GM21526 (cell line): ENCODE measurements around the gene RPS23.
"Not testable (repeated sequence)": the region's sequence is repeated elsewhere in the genome, so short reads cannot be mapped to it uniquely, and the experiment has no call there.

Experiments used
- ATAC-seq: cut with Tn5 transposase; IDR thresholded peaks from one replicate; pipeline ENCODE4 v1.9.1; 2021; ENCODE audit warnings: moderate library complexity; ENCODE audit not compliant: unreplicated experiment, low FRiP score

Gene RPS23

DNA sequence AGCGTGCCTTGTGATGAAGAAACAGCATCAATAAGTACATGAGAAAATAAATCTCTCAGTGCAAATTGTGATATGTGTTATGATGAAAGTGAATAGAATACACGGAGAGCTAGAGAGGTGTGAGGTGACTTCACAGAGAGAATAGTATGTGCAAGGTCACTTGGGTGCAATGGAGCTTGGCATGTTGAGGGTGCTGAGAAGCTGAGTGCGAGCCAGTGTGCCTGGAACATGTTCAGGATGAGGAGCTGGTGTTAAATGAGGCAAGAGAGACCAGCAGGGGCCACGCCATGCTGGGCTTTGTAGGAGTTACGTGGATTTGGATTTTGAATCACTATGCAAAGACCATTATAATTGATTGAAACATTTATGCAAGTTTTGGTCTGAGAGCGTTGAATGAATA, 12.8 kb upstream of the RPS23 start:
- no peak for ATAC-seq

DNA sequence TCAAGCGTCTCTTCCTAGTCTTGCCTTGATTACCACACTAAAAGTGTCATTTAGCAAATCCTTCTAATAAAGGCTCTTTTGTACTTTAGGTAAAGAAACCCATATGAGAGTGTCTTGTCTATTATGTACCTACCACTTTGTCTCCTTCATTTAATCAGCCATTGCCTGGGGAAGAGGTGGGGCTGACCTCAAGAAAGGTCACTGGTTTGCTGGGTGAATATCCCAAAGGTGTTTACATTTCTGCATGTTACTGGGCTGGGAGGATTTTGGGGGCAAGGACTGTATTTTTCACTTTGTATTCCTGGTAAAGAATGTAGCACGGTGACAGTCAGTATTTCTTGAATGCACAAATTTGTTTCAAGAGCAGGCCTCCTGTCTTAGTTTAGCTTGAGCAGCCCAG, 11.9 kb upstream of the RPS23 start:
- ATAC-seq, result no peak

DNA sequence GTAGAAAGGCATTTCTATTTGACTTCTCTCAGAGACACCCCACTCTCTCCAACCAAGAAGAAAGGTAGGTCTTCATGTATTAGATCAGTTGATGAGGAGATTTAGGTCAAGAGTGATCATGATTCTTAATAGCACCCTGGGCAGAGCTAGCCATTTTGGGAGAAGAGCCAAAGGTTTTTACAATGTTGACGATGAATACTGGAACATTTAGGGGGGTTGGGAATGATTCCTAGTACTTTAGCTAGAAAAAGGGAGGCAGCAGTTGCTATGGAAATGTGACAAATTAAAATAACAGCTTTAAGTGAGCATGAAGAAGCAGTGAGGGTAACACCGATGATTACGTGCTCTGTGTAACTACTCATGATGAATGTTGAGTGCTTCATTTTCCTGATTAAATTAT, 9.5 kb upstream of the RPS23 start:
- ATAC-seq, result no peak

DNA sequence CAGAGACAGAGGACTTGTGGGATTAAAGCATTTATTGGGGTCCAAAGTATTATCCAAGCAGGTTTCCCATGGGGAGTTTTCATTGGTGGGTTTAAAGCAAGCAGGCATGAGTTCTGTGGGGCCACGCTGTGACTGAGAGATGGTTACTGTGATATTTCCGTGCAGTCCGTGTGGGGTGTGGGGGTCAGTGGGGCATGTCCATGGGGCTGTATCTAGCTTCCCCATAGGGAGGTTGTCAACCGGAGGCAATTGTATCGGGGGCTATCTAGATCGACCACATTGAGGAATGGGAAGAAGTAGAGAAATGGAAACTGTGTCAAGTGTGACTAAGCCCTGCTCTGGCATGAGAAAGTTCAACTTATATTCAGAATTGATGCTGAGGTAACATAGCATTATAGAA, 7.1 kb upstream of the RPS23 start:
- ATAC-seq, result no peak

DNA sequence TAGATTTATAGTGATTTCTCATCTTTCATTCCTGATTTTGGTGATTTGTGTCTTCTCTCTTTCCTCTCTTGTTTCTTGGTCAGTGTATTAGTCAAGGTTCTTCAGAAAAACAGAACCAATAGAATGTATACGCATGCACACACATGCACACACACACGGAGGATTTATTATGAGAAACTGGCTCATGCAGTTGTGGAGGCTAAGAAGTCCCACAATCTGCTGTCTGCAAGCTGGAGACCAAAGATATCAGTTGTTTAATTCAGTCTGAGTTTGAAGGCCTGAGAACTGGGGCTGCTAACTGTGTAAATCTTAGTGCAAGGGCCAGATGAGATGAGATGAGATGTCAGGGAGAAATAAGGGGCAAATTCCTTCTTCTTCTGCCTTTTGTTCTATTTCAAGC, 5.7 kb upstream of the RPS23 start:
- ATAC-seq, result no peak

DNA sequence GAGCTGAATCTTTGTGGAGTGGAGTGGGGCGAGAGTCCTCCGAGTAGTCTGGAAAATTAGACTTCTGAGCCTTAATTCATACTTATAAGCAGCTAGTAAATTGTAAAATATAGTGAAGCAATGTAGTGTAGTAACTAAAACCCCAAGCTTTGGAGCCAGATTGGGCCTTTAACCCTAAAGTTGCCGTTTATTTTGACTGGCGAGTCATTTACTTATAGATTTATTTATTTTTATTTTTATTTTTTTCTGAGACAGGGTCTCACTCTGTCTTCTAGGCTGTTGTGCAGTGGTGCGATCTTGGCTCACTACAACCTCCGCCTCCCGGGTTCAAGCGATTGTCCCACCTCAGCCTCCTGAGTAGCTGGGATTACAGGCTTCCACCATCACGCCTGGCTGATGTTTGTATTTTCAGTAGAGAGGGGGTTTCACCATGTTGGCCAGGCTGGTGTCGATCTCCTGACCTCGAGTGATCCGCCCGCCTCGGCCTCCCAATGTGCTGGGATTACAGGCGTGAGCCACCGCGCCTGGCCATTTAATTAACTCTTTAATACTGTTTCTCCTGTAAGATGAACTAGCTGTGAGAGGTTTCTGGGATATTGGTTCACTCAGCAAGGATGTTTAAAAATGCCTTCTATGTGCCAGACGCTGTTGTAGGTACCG, 687 bp upstream of the RPS23 start:
- no peak for ATAC-seq

DNA sequence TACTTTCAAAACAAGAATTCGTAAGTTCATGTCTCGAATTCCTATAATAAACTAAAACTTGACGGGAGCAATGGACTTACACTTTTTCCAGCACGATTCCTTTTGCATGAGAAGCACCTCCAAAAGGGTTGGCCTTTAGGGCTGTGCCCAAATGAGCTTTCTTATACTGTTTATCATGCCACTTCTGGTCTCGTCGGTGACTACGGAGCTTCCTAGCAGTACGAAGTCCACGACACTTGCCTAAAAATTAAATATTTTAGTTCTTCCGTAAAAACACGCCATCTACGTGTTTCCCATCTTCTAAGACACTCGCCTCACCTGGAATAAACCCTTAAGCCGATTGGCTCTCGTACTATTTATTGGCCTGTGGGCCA, 554 bp downstream of the RPS23 start:
- ATAC-seq, result no peak

DNA sequence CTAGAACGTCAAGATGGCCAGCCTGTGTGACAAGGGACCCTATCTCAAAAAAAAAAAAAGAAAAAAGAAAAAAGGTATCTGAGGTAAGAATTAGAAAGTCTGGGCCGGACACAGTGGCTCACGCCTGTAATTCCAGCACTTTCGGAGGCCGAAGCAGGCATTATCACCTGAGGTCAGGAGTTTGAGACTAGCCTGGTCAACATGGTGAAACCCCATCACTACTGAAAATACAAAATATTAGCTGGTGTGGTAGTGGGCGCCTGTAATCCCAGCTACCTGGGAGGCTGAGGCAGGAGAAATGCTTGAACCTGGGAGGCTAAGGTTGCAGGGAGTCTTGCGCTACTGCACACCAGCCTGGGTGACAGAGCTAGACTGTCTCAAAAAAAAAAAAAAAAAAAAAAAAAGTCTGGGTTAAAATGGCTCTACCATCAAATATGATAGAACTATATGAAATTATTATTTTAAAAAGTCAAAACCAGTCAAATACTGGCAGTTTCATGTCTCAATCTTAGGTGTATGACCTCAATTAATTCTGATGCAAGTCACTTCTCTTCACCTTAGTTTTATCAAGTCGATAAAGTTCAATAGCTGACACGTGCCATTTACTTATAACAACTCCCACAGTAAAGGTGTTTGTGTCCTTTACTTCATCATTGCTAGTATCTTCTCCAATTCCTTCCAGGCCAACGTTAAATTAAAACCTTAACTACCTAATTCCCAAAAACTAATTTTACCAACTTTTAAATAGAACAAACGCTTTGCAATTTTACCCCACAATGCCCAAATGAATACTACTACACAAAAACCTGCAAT, 1.1 kb downstream of the RPS23 start:
- ATAC-seq, result no peak

DNA sequence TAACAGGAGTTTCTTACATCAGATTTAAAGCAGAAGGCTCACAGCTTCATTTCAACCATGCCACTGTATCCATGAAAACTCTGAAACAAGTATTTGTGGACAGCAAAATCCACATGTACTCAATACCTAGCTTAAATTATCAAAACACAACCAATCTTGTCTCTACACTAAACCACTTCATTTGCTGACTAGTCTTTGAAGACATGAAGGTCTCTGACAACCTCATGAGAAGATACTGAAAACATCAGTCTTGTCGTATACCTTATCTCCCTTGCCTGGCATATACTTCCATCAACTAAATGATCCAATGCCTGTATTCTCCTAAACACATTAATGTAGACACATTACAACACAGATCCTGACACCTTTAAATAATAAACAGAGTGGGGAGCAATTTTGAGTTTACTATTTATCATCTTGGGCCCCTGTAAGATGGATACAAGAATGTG, 2.9 kb downstream of the RPS23 start:
- no peak for ATAC-seq

DNA sequence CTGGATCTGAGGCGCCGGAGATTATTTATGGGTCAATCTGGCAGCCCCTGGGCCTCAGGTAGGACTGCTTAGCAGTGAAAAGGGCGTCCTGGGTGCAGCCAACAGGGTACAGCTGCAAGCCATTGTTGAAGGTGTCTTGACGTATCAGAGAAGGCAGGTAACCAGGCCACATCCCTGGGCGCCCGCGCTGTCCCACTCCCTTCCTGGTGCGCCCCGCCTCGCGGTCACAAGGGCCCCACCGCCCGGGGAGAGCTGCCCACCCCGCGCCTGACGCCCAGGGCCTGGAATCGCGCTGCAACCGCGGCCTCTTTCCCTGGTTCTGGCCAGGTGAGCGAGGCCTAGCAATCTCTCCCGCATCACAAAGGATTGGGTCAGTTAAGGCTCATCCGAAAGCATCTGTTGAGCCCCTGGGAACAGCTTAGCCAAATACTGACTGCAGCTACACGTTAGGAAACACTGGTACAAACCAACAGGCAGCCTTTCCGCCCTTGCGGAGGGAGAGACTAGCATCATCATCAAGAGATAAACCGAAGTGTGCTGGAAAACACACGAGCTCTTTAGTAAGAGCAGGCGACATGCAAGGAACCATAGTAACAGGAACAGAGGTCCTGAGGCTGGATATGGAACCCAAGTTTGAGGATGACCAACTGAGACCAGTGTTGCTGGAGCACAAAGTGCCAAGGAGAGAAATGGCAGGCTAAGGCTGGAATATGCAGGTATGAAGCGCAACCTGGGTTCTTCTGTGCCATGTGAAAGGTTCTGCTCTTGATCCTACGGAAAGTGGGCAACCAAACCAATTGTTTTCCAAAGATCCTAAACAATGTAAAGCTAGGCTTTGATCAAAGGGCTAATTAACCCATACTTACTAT, 3.6 kb downstream of the RPS23 start:
- no peak for ATAC-seq

DNA sequence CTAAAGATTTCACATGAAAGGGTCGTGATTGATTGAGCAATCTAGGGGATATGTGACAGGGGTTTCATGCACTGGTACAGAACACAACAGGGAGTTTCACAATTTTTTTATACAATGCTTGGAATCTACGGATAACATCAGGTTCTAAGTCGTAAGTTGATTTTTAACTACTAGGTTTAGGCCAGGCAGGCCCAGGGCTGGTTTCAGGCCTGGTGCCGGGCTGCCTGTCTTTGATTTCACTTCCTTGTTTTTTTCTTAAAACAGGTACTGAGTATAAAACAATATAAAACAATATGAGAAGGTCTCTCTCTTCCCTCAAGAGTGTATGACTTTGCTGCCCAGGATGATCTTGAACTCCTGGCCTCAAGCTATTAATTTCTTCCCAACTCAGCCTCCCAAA, 4.7 kb downstream of the RPS23 start:
- ATAC-seq, result not testable (repeated sequence)

DNA sequence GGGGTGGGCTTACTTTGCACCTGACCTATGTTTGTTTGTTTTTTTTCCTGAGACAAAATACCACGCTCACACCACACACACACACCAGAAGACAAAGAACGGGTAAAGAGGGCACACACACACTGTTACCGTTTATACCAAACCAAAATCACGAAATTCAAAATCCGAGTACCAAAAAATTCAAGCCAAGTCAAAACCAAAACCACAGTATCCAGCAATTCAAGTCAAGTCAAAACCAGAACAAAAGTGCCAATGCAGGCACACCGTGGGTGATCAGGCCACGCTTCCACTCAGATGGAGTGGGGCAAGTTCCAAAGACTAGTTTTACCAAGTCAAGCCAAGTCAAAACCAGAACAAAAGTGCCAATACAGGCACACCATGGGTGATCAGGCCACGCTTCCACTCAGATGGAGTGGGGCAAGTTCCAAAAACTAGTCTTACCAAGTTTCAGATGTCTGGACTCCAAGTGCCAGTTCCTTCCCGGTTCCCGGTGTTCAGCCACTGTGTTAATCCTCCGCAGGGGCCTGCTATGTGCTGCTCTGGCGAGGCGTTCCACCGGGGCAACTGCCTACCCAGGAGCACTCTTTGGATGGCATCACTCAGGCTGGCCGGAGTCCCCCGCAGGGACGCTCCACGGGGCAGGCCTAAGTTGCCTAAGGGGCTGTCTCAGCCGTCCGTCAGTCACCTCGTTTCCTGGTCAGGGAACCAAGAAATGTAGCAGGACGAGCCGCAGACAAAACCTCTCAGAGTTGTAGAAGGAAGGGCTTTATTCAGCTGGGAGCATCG, 5.4 kb downstream of the RPS23 start:
- not testable (repeated sequence) for ATAC-seq

DNA sequence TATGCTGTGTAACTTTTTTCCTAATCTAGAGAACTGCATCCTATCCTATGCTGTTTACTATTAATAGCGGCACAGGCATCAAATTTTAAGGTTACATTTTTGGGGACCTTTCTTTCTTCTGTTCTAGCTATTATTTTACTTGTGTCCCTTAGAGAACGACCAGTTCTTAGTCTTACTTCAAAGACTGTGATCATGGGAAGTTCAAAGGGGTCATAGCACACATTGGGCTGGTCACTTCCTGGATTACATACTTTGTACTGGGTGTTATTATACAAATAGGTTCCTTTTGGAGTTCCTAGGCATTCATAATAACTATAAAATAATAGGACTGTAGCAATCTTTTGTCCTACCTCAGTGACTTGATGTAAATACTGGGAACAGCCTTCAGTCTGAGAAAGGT, 8.8 kb downstream of the RPS23 start:
- not testable (repeated sequence) for ATAC-seq

DNA sequence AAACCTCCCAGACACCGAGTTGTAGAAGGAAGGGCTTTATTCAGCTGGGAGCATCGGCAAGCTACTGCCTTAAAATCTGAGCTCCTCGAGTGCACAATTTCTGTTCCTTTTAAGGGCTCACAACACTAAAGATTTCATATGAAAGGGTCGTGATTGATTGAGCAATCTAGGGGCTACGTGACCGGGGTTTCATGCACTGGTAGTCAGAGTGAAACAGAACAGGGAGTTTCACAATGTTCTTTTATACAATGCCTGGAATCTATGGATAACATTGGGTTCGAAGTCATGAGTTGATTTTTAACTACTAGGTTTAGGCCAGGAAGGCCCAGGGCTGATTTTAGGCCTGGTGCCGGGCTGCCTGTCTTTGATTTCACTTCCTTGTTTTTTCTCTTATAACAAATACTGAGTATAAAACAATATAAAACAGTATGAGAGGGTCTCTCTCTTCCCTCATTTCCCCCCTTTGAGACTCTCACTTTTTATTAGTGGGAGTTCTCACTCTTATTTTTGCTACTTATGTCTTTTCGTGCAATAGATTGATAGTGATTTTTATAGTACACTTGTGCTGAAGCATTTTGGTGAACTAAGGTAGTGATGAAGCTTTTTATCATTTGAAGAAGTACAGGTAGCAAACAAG, 10.7 kb downstream of the RPS23 start:
- ATAC-seq, result not testable (repeated sequence)

DNA sequence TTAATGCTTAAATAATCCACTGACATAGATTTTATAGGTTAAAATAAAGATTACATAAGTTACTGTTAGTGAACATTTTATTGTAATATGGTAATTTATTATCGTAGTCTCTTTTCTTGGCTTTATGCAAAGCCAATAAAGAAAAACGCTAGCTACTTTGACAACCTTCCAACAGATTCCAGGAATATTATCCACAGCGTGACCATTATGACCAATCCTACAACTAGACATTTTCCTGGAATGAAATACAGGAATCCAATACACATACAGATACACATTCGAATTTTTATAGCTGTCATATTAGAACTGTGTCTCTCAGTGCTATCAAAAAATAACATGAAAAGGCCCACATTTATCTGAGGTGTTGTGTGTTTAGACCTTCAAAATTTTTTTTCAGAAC, 13.1 kb downstream of the RPS23 start:
- no peak for ATAC-seq

DNA sequence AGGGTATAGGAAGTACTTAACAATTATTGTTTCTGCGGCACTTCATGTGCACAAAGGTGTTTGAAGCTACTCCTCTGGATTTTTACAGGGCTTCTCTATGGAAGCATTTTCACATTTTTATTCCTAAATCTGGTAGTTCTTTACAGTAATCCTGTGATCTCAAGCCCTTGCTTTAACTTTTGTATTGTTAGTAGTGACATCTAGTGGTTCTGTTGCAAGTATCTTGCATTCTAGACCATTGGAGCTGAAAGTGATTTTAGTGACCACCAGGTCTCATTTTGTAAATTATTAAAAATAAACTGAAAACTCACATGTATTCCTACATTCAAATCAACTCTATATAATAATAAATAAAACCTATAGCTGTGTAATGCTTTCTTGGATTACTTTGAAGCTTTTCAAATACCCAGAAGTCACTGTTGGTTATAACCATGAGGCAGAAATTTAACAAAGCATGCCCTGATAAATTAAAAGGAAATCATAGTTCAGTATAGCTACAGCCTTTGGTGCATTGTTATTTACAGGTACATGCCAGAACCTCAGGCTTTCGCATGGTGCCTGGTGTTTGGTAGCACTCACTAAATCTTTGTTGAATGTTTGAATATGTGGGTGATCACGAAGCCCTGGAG, 18.9 kb downstream of the RPS23 start:
- no peak for ATAC-seq

DNA sequence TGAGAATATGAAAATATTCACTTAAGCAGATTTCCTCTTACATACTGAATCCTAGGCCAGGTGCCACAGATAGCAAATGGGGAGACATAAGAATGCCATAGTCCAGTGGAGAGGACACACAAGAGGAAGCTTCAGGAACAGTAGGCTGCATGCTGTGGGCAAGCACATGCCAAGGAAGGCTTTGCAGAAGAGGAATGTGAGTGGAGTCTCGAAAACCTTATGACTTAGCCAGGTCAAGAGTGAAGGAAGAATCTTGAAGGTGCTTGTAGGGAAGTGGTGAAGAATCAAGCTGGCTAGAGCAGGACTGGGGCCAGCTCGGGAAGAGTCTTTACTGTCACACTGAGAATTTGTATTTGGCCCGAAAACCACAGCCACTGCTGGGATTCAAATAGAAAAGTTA, 20.4 kb downstream of the RPS23 start:
- ATAC-seq, result no peak

DNA sequence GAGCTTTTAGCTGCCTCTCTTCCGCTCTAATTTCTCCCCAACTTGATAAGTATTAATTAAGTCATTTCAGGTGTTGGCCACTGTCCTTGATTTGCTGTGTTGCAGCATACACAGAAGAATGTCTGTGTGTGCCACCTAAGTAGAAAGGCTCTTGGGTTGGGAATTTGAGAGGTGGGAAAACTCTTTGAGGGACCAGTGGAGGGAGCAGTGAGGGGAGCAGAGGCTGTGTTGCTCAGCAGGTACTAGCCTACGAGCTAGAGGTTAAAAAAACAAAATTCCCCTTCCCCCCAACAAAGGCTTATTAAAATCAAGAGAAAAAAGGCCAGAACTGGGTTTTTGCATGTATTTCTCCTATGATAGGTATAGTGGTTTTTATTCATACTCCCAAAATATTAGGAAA, 20.9 kb downstream of the RPS23 start:
- no peak for ATAC-seq

DNA sequence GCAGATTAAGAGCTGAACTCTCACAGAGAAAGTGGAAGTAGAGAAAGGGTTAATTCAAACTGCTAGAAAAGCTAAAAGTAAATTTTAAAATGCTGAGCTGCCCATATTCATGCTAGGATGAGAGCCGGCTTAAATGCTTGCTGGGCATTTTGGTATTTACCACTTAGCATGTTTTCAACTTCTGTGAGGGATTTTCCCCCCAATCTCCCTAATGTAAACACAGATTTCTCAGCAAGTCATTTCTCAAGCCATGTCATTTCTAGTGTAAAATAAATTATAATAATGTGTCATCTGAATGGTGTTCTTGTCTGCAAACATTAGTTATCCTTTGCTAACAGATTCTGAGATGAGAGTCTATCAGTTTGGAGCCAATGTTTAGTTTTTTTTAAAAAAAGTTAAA, 22.3 kb downstream of the RPS23 start:
- no peak for ATAC-seq

DNA sequence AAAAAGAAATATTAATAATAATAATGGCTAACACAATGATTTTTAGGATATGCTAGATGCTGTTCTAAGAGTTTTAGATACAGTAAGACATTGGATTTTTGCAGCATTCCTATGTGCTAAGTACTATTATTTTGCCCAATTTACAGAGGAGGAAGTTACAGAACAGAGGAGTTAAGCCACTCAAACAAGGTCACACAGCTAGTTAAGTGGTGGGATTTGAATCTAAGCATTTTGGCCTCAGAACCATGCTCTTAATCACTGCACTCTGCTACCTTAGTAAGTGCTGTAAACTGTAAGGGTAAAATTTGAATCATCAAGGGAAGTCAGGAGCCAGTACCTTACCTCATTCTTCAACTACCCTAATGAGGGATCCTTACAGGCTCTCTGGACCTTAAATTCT, 25.4 kb downstream of the RPS23 start:
- ATAC-seq, result no peak
